ENCODE data around the gene LRFN3.

LRFN3 gene

GRCh38 chr19:35986111-35986510 is 49.9 kb downstream of the LRFN3 start:
- Histone ChIP-seq H3K4me2 (ENCODE audit: low read length) (no peak overlapping the region), H3K4me3 (ENCODE audit: low read length) (no peak overlapping the region), H3K79me2 (ENCODE audit: low read length) (no peaks in the 10 kb centered on the region), H3K4me1 (ENCODE audit: low read length) (peaks cover 9% of the 10 kb centered on the region), H3K36me3 (replicated peaks; ENCODE audit: low read depth, low read length) (no peaks in the 10 kb centered on the region), H4K20me1 (ENCODE audit: insufficient read depth, low read length) (no peaks in the 10 kb centered on the region), H3K27me3 (ENCODE audit: low read depth, low read length) (peaks cover 7% of the 10 kb centered on the region; the same call in 1 of the 2 replicates), H3K9ac (ENCODE audit: low read length) (no peak overlapping the region), H2AFZ (ENCODE audit: low read depth, low read length) (no peak overlapping the region), H3K9me3 (ENCODE audit: insufficient read depth, low read length) (peaks cover 6% of the 10 kb centered on the region; the same call in 1 of the 2 replicates), H3K27ac (ENCODE audit: low read length) (no peak overlapping the region)
- TF ChIP-seq CTCF (IDR thresholded peaks at IDR 0.05; ENCODE audit: low read depth, low read length) (no peak), EZH2phosphoT487 (IDR thresholded peaks at IDR 0.05; ENCODE audit: low read depth) (no peak)

GRCh38 chr19:35986664-35987570 is 50.7 kb downstream of the LRFN3 start:
- Histone ChIP-seq H3K4me2 (ENCODE audit: low read length) (peak overlapping the region; percentile 52), H2AFZ (ENCODE audit: low read depth, low read length) (peak overlapping the region; percentile 59; the same call in 1 of the 2 replicates)

GRCh38 chr19:35987571-35987896 is 51.4 kb downstream of the LRFN3 start:
- Histone ChIP-seq H3K9ac (ENCODE audit: low read length) (peak overlapping the region; percentile 40), H3K27me3 (ENCODE audit: low read depth, low read length) (peaks cover 3% of the 10 kb centered on the region; the same call in 1 of the 2 replicates), H2AFZ (ENCODE audit: low read depth, low read length) (peak overlapping the region; percentile 59; the same call in 1 of the 2 replicates), H3K9me3 (ENCODE audit: insufficient read depth, low read length) (peaks cover 6% of the 10 kb centered on the region; the same call in 1 of the 2 replicates), H3K27ac (ENCODE audit: low read length) (no peak overlapping the region), H3K79me2 (ENCODE audit: low read length) (no peaks in the 10 kb centered on the region), H3K4me3 (ENCODE audit: low read length) (peak overlapping the region; percentile 75), H3K4me2 (ENCODE audit: low read length) (peak overlapping the region; percentile 52), H4K20me1 (ENCODE audit: insufficient read depth, low read length) (no peaks in the 10 kb centered on the region), H3K36me3 (replicated peaks; ENCODE audit: low read depth, low read length) (no peaks in the 10 kb centered on the region), H3K4me1 (ENCODE audit: low read length) (peaks cover 9% of the 10 kb centered on the region)
- no peak for TF ChIP-seq CTCF (IDR thresholded peaks at IDR 0.05; ENCODE audit: low read depth, low read length)
- TF ChIP-seq EZH2phosphoT487 (IDR thresholded peaks at IDR 0.05; ENCODE audit: low read depth): no peak

More at GRCh38 chr19:35986664-35987570, 50.7 kb downstream of the LRFN3 start:
- Histone ChIP-seq H3K4me1 (ENCODE audit: low read length) (peaks cover 9% of the 10 kb centered on the region), H3K79me2 (ENCODE audit: low read length) (no peaks in the 10 kb centered on the region), H3K36me3 (replicated peaks; ENCODE audit: low read depth, low read length) (no peaks in the 10 kb centered on the region), H3K9ac (ENCODE audit: low read length) (peak overlapping the region; percentile 40), H3K27me3 (ENCODE audit: low read depth, low read length) (peaks cover 3% of the 10 kb centered on the region; the same call in 1 of the 2 replicates), H4K20me1 (ENCODE audit: insufficient read depth, low read length) (no peaks in the 10 kb centered on the region), H3K4me3 (ENCODE audit: low read length) (peak overlapping the region; percentile 75), H3K27ac (ENCODE audit: low read length) (0 out of 2 replicates have a peak overlapping the region, but pooled peaks have one; percentile 2), H3K9me3 (ENCODE audit: insufficient read depth, low read length) (peaks cover 6% of the 10 kb centered on the region; the same call in 1 of the 2 replicates)
- TF ChIP-seq CTCF (IDR thresholded peaks at IDR 0.05; ENCODE audit: low read depth, low read length) (peak; percentile 29; the same call in 1 of the 2 replicates), EZH2phosphoT487 (IDR thresholded peaks at IDR 0.05; ENCODE audit: low read depth) (no peak)

GRCh38 chr19:35988824-35989223 is 52.6 kb downstream of the LRFN3 start:
- Histone ChIP-seq H3K4me2 (ENCODE audit: low read length) (no peak overlapping the region), H4K20me1 (ENCODE audit: insufficient read depth, low read length) (no peaks in the 10 kb centered on the region), H3K36me3 (replicated peaks; ENCODE audit: low read depth, low read length) (no peaks in the 10 kb centered on the region), H3K9ac (ENCODE audit: low read length) (no peak overlapping the region), H3K79me2 (ENCODE audit: low read length) (no peaks in the 10 kb centered on the region), H3K9me3 (ENCODE audit: insufficient read depth, low read length) (peaks cover 6% of the 10 kb centered on the region; the same call in 1 of the 2 replicates), H3K27ac (ENCODE audit: low read length) (no peak overlapping the region), H3K4me3 (ENCODE audit: low read length) (no peak overlapping the region), H3K4me1 (ENCODE audit: low read length) (peaks cover 22% of the 10 kb centered on the region), H2AFZ (ENCODE audit: low read depth, low read length) (no peak overlapping the region), H3K27me3 (ENCODE audit: low read depth, low read length) (0 out of 2 replicates have a peak, but pooled peaks cover 3% of the 10 kb centered on the region)
- TF ChIP-seq CTCF (IDR thresholded peaks at IDR 0.05; ENCODE audit: low read depth, low read length): no peak
- no peak for TF ChIP-seq EZH2phosphoT487 (IDR thresholded peaks at IDR 0.05; ENCODE audit: low read depth)
